Cardiac fibroblast (primary cell): ENCODE data around the gene SCARB2.
A peak's percentile ranks its signal among the peaks of the same experiment; 100 is the strongest.

Experiments
- DNase-seq, 2 donors: peaks; one replicate each; pipeline versions ENCODE4 v3.0.0 to v3.0.0-alpha.2; 2010; ENCODE audit warnings: low read depth in 2 of 2
- H3K4me3 ChIP-seq, 2 donors: replicated peaks in 1 of 2; 1 replicate in 1 of 2; 2 replicates in 1 of 2; pipeline ENCODE4 v1.5.1; 2011; ENCODE audit warnings: low read depth in 2 of 2, low read length in 2 of 2, mild to moderate bottlenecking in 2 of 2, moderate library complexity in 1 of 2
- CTCF ChIP-seq: IDR thresholded peaks from one replicate; pipeline ENCODE4 v1.5.1; 2011; ENCODE audit warnings: low read depth, mild to moderate bottlenecking, low read length, inconsistent platforms

Gene SCARB2

GRCh38 chr4:76213415-76214176 is at the start of gene SCARB2:
SCARB2 (minus strand) TSS chr4:76213824; CDS start chr4:76213543, 281 bp downstream.
- TF ChIP-seq CTCF: no peak
- peak within 1 kb of the TSS; percentile 71 to 84 for H3K4me3 ChIP-seq
- DNase-seq: peak; percentile 81 to 92

- DNase-seq: no peak
- TF ChIP-seq CTCF: no peak
- H3K4me3 ChIP-seq: no peak overlapping the region
Observed at GRCh38 chr4:76260571-76260970, 46.9 kb upstream of the SCARB2 start.

GRCh38 chr4:76257824-76258223 is 44.2 kb upstream of the SCARB2 start:
- no peak overlapping the region for H3K4me3 ChIP-seq
- DNase-seq: no peak
- no peak for TF ChIP-seq CTCF

- no peak for TF ChIP-seq CTCF
- no peak overlapping the region for H3K4me3 ChIP-seq
- DNase-seq: no peak
Observed at GRCh38 chr4:76256968-76257367, 43.3 kb upstream of the SCARB2 start.

- TF ChIP-seq CTCF: no peak
- H3K4me3 ChIP-seq: no peak overlapping the region
- DNase-seq: no peak
Observed at GRCh38 chr4:76256032-76256431, 42.4 kb upstream of the SCARB2 start.

- no peak for DNase-seq
- no peak overlapping the region for H3K4me3 ChIP-seq
- TF ChIP-seq CTCF: no peak
Observed at GRCh38 chr4:76253511-76253910, 39.9 kb upstream of the SCARB2 start.

GRCh38 chr4:76252271-76252653 is 38.6 kb upstream of the SCARB2 start:
- DNase-seq: no peak
- H3K4me3 ChIP-seq: no peak overlapping the region
- TF ChIP-seq CTCF: no peak
